ENCODE results near the gene FDX1. TPM values are rescaled to one million over a fixed set of nuclear protein-coding genes. Genes with fewer than 3 reads are reported as not detected.
A peak's percentile ranks its signal among the peaks of the same experiment; 100 is the strongest.

FDX1 gene
- total and polyA plus RNA-seq, 2 of the 8 experiments (the other 6 are each of a cell fraction or from before 2014, with no cell fraction given), result 3.7 to 9.6 TPM

DNA sequence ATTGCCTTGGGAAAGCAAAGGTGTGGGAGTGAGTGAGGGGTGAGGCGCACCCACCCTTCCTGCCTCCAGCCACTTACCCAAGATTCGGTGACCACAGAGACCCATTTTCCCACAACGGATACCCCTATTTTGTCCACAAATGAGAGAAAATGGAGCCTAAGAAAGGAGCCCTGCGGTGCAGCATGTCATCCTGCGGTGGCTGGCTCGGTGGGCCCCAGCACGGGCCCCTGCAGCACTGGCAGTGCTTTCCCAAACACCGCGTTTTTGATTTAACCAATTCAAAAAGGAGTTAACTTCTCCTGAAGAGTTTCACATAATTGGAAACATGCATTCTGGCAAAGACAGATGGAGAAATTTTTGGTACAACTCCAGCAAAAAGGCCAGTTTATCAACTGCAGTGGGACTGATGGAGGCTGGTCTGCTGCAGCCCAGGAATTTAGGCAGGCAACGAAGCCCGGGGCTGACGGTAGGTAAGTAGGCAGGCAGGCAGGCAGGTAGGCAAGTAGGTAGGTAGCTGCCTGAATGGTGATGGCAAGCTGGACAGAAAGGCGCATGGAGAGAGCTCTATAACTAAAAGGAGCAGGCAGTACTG lies 84.2 kb downstream of the FDX1 start:
- H4K8ac ChIP-seq (ENCODE audit: extremely low read depth, insufficient read depth, low read length), result no peak overlapping the region
- DNase-seq (ENCODE audit: low read depth in 1 of 2, low spot score in 2 of 2), result no peak
- H3K79me1 ChIP-seq (ENCODE audit: low read depth, low read length), result no peaks in the 10 kb centered on the region
- no peak for TF ChIP-seq RNF2 (IDR thresholded peaks at IDR 0.05; ENCODE audit: borderline replicate concordance, low read depth, low read length, missing control alignments, poor library complexity, severe bottlenecking)
- no peak for TF ChIP-seq SIX5 (IDR thresholded peaks at IDR 0.05; ENCODE audit: low read depth, low read length)
- TF ChIP-seq MAFK (IDR thresholded peaks at IDR 0.05; ENCODE audit: low read depth, low read length), result no peak
- TF ChIP-seq MAX (IDR thresholded peaks at IDR 0.05), result no peak
- H3K9me3 ChIP-seq (ENCODE audit: insufficient read depth in 2 of 2, low read depth in 1 of 2, low read length in 1 of 2), result peaks cover 0 to 5% of the 10 kb centered on the region in 2 experiments; a peak in 1 of 4 replicates
- FAIRE-seq, result no peak
- H3K36me3 ChIP-seq (ENCODE audit: control insufficient read depth in 2 of 4, insufficient read depth in 4 of 4, low read length in 3 of 4), result no peaks in the 10 kb centered on the region; a peak in 1 of 8 replicates
- H3K4ac ChIP-seq (replicated peaks; ENCODE audit: insufficient read length, low read depth, low read length), result no peak overlapping the region
- H4K91ac ChIP-seq (replicated peaks; ENCODE audit: insufficient read length, low read length), result no peak overlapping the region
- H3K27ac ChIP-seq (ENCODE audit: low read depth, low read length), result no peak overlapping the region
- H3K23ac ChIP-seq (ENCODE audit: insufficient read length), result no peak overlapping the region
- H3K4me1 ChIP-seq (replicated peaks in 1 of 4; ENCODE audit: control insufficient read depth in 3 of 4, insufficient read depth in 4 of 4, low read length in 3 of 4), result no peaks in the 10 kb centered on the region
- no peak overlapping the region for H2AK5ac ChIP-seq (ENCODE audit: low read depth, low read length)
- no peaks in the 10 kb centered on the region for H3K27me3 ChIP-seq (replicated peaks in 1 of 4; ENCODE audit: control insufficient read depth in 3 of 4, extremely low read depth in 1 of 4, insufficient read depth in 3 of 4, low read length in 3 of 4)
- peak overlapping the region; percentile 32; the same call in 1 of the 2 replicates for H3K18ac ChIP-seq (ENCODE audit: extremely low read depth, low read length)
- POLR2A ChIA-PET (ENCODE audit: partially characterized antibody), result no interaction called here
- no peak overlapping the region for H3K9ac ChIP-seq (replicated peaks in 1 of 4; ENCODE audit: extremely low read depth in 1 of 4, low read depth in 3 of 4, low read length in 3 of 4)
- no peak overlapping the region for H2BK5ac ChIP-seq (ENCODE audit: low read depth, low read length)
- no peak overlapping the region for H4K5ac ChIP-seq (ENCODE audit: insufficient read length, low read depth, low read length)
- WGBS, 2 experiments (ENCODE audit: extremely low coverage in 1 of 2, insufficient coverage in 1 of 2, insufficient read length in 1 of 2, insufficient replicate concordance in 2 of 2, low coverage in 1 of 2, low lambda C conversion rate in 2 of 2, missing lambda C conversion rate in 1 of 2), result 84% methylated on average over 13 of the region's 13 CpGs; no CpG with 5 or more reads in 1 of the 2 experiments
- H4K20me1 ChIP-seq (replicated peaks in 1 of 2; ENCODE audit: control insufficient read depth in 1 of 2, insufficient read depth in 2 of 2, low read length in 2 of 2), result no peaks in the 10 kb centered on the region
- no peak overlapping the region for H2BK12ac ChIP-seq (ENCODE audit: low read depth, low read length)
- no peaks in the 10 kb centered on the region for H3K79me2 ChIP-seq (ENCODE audit: control insufficient read depth in 1 of 2, insufficient read depth in 2 of 2, low read length in 2 of 2)
- no peak overlapping the region for H2BK20ac ChIP-seq (ENCODE audit: low read length)
- H2AFZ ChIP-seq (ENCODE audit: low read length), result no peak overlapping the region
- CTCF ChIA-PET (ENCODE audit: partially characterized antibody), result interaction anchor here (1.1 to 1.6 kb wide), 3 partner anchors 36 to 314 kb away, joined by 3 to 5 read pairs (median 4); no protein-coding TSS in a partner anchor
- H2BK15ac ChIP-seq (ENCODE audit: low read length), result no peak overlapping the region
- no peaks in the 10 kb centered on the region for H3K23me2 ChIP-seq (ENCODE audit: low read depth, low read length)
- no peak overlapping the region for H2BK120ac ChIP-seq (replicated peaks; ENCODE audit: low read depth, low read length)
- H3K14ac ChIP-seq (ENCODE audit: insufficient read length), result no peak overlapping the region
- H3K4me2 ChIP-seq (ENCODE audit: insufficient read depth in 1 of 2, low read depth in 2 of 2, low read length in 2 of 2), result no peak overlapping the region
- H3K4me3 ChIP-seq (ENCODE audit: extremely low read depth in 1 of 4, insufficient read depth in 2 of 4, low read depth in 3 of 4, low read length in 4 of 4), result no peak overlapping the region
- no peak overlapping the region for H3K56ac ChIP-seq (replicated peaks; ENCODE audit: insufficient read length, low read depth, low read length)
